A549 treated with DMSO at 1 μM for 4 hours (cell line): ENCODE results near the gene SURF6. TPM values are rescaled to one million over a fixed set of nuclear protein-coding genes. Genes with fewer than 3 reads are reported as not detected.

Experiments
- total RNA-seq: library from RNA; stranded (reverse); fragments of 200-300 nt; extraction: Qiagen RNA extraction; gene quantifications from 5 replicates; pipeline ENCODE4 v1.2.3, GENCODE V29; 2022; ENCODE audit warnings: low read depth

Gene SURF6
- 21.9 to 29.2 TPM (median 25.7 TPM) in 5 replicates for total RNA-seq

DNA sequence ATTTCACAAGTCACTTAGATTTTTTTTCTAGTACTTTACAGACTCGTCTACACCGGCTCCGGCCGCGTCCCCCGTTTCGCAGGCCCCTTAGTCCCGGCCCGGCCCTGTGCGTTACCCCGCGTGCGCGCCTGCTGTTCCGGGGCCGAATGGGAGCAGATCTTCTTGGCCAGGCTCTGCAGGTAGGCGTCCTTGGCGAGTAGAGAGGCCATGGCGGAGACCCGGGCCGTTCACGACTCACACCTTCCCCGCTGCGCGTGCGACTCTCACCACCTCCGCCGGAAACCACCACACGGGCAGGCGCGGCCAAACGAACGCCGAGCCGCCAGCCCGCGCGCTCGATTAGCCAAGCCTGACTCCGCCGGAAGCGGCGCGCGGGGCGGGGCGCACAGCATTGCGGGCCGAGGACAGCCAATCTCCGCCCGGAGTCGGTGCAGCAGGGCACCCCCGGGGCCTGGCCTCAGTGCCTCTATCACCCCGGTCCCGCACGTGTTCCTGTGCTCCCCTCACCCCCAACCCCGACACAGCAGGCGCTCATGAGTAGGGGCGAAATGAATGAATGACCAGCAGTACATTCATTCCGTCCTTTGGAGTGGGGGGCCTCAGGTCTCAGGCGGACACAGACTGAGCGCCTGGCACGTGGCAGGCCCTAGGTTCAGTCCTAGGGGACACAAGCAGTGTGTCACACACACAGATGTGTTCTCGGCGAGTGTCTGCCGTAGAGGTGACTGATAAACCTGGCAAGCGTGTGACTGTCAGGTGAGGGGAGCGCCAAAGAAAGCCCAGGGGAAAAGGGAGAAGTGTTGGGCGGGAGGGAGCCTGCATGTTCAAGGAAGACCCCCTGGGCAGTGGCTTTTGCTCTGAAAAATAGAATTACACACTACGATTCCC lies at the start of gene SURF6:
TSS of gene SURF6 (minus strand) at position 265 of the 888 bp plus-strand sequence. CDS start at position 209, 56 bp downstream.

DNA sequence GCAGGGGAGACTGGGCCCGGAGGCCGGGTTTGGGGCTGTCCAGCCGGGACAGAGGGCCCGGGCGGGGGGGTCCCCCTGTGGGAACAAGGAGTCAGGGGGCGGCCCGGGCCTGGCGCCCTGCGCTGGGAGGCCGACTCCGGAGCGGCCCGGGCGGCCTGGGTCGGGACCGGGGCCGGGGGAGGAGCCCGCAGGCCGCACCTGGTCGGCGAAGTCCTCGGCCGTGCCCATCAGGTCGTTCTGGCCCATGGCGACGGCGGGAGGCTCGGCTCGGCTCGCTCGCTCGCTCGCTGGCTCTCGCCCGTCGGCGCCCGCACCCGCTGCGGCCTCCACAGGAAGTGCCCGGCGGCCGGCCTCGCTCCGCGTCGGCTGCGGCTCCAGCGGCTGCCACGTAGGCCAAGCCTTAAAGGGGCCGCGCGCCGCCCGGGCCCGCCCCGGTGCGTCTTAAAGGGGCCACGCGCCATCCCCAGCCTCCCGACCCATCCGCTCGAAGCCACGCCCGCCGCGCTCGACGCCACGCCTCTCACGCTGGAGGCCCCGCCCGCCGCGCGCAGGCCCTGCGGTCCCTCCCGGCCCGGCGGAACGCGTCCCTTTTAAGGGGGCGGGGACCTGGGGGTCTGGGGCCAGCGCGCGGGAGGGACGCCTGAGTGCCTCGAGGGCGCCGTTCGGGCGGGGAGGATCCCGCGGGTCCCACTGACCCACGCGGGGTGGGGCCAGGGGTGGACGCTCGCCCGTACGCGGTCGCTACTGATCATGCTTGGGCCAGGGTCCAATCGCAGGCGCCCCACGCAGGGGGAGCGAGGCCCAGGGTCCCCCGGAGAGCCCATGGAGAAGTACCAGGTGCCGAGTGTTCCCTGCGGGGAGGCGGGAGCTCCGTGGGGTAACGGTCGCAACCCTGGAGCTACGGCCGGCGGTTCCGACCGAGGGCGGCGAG lies 40.0 kb upstream of the SURF6 start, which contains the start of the genes STKLD1 and SURF4:
TSS of gene STKLD1 (plus strand) at position 643 of the 931 bp plus-strand sequence. CDS start at position 751, 108 bp downstream.
TSS of gene SURF4 (minus strand) at position 337 of the 931 bp plus-strand sequence. CDS start at position 246, 91 bp downstream.

DNA sequence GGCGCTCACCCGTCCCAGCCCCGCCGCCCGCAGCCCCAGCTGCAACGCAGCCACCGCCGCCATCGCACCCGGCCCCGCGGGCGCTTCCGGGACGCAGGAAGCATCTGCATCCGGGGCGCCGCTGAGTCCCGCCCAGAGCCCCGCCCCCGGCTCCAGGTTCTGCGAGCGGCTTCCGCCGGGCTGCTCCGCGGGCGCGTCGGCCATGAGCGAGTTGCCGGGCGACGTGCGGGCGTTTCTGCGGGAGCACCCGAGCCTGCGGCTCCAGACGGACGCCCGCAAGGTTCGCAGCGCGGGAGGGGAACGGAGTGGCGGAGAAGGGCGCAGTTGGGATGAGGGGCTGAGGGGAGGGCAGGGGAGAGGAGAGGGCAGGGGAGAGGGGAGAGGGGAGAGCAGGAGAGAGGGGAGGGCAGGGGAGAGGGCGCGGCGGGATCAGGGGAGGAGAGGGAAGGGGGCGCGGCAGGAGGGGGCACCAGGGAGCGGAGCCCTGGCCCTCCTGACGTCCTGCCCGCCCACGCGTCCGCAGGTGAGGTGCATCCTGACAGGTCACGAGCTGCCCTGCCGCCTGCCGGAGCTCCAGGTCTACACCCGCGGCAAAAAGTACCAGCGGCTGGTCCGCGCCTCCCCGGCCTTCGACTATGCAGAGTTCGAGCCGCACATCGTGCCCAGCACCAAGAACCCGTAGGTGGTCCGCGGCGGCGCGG lies 20.6 kb upstream of the SURF6 start, which contains the start of the genes SURF1 and SURF2:
TSS of gene SURF1 (minus strand) at position 97 of the 701 bp plus-strand sequence. CDS start at position 63, 34 bp downstream.
TSS of gene SURF2 (plus strand) at position 160 of the 701 bp plus-strand sequence. CDS start at position 203, 43 bp downstream.

DNA sequence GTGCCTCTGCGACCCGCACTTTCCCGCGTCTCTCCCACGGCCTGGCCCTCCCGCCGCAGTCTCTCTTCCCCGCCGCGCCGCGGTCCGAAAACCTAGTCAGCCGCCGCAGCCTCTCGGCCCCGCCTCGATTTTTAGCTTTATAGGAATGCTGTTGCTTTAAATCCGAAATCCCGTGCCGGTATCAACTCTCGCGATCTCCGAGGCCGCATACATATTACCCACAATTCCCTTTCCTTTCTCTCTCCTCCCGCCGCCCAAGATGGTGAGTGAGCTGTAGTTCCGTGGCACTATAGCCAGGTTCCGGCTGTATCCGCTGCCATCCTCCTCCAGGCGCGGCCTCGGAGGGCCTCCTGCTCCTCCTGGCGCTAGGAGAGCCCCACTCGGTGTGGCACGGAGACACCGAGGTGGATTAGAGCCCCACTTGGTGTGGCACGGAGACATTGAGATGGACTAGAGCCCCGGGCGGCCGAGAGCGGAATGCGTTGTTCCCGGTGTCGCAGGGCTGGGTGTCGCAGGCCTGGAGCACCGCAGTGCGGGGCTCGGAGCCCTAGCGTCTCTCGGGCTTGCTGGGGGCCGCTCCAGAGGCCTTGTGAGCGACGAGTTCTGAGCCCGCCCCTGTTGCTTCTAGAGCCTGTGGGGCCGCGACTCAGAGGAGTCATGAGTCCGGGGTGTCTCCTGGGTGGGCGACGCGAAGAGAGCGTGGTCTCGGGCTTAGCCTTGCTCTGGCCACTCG lies 12.2 kb upstream of the SURF6 start, which contains the start of the genes MED22 and RPL7A:
TSS of gene MED22 (minus strand) at position 147 of the 733 bp plus-strand sequence. CDS start 1,469 bp downstream, outside the sequence.
TSS of gene RPL7A (plus strand) at position 234 of the 733 bp plus-strand sequence. CDS start at position 260, 26 bp downstream.

Other genes starting within 250 kb of the SURF6 start
- 24.4 to 27.8 TPM (median 25.1 TPM) in 5 replicates for gene RALGDS, start 214.9 kb downstream of the SURF6 start, total RNA-seq
- 1.7 to 3.4 TPM (median 2.4 TPM) in 5 replicates for gene GBGT1, start 172.3 kb downstream of the SURF6 start, total RNA-seq
- not detected in 5 replicates for gene OBP2B, start 126.9 kb downstream of the SURF6 start, total RNA-seq
- gene ABO, start 61.0 kb downstream of the SURF6 start, total RNA-seq, result not detected in 5 replicates
- 25.4 to 31.8 TPM (median 30.0 TPM) in 5 replicates for gene MED22, start 11.9 kb upstream of the SURF6 start, total RNA-seq
- gene RPL7A, start 12.0 kb upstream of the SURF6 start, total RNA-seq, result 3,238 to 3,462 TPM (median 3,433 TPM) in 5 replicates
- 40.7 to 46.1 TPM (median 43.4 TPM) in 5 replicates for gene SURF1, start 20.3 kb upstream of the SURF6 start, total RNA-seq
- gene SURF2, start 20.4 kb upstream of the SURF6 start, total RNA-seq, result 41.1 to 54.3 TPM (median 46.6 TPM) in 5 replicates
- 190 to 220 TPM (median 208 TPM) in 5 replicates for gene SURF4, start 39.9 kb upstream of the SURF6 start, total RNA-seq
- 0.55 to 1.5 TPM (median 1.1 TPM) in 5 replicates for gene STKLD1, start 40.2 kb upstream of the SURF6 start, total RNA-seq
- 28.7 to 41.2 TPM (median 37.6 TPM) in 5 replicates for gene REXO4, start 81.8 kb upstream of the SURF6 start, total RNA-seq
- 0.49 to 0.82 TPM (median 0.52 TPM) in 5 replicates for gene ADAMTS13, start 86.2 kb upstream of the SURF6 start, total RNA-seq
- gene CACFD1, start 123.8 kb upstream of the SURF6 start, total RNA-seq, result 3.6 to 4.7 TPM (median 4.1 TPM) in 5 replicates
- 15.4 to 21.8 TPM (median 20.4 TPM) in 5 replicates for gene SLC2A6, start 142.9 kb upstream of the SURF6 start, total RNA-seq
- not detected in 5 replicates for gene MYMK, start 188.8 kb upstream of the SURF6 start, total RNA-seq
- gene ADAMTSL2, start 198.5 kb upstream of the SURF6 start, total RNA-seq, result not detected in 5 replicates